Panc1 (cell line): ENCODE data around the gene BSND. TPM values are rescaled to one million over a fixed set of nuclear protein-coding genes. Genes with fewer than 3 reads are reported as not detected.

ENCODE experiments used
- ATAC-seq: fragments of 200-7000 bp; cut with Tn5 transposase; 2 replicates; pipeline ENCODE4 v1.9.1; 2020; ENCODE audit warnings: mild to moderate bottlenecking, moderate library complexity
- BruUV-seq: library from RNA; stranded (reverse); fragments of 400-500 nt; replicated peaks from 2 replicates; lab custom pipeline; 2021; lab: Mats Ljungman, UMichigan
- CTCF ChIA-PET: fragments of 300-600 bp; sonication (Branson Sonifier 250); formaldehyde crosslinking; loops from one replicate; lab custom pipeline; 2022; ENCODE audit warnings: antibody characterized with exemption; lab: Charles Lee
- POLR2A ChIA-PET: fragments of 300-600 bp; sonication (Branson Sonifier 250); formaldehyde crosslinking; loops from one replicate; lab custom pipeline; 2022; ENCODE audit warnings: antibody characterized with exemption; lab: Charles Lee
- DNase-seq: peaks from one replicate; pipeline ENCODE4 v3.0.0-alpha.2; 2010; ENCODE audit warnings: low read depth, low spot score
- H3K27ac ChIP-seq: 2 replicates; pipeline ENCODE4 v1.5.1; 2011; ENCODE audit warnings: mild to moderate bottlenecking, low read length, inconsistent platforms
- H3K27me3 ChIP-seq: fragments of 200-500 bp; sonication (Bioruptor generic); 2 replicates; pipeline ENCODE4 v1.6.0; 2014; ENCODE audit warnings: low read length, inconsistent platforms; ENCODE audit not compliant: control insufficient read depth, insufficient read depth
- H3K36me3 ChIP-seq: fragments of 200-500 bp; sonication (Bioruptor generic); 2 replicates; pipeline ENCODE4 v1.5.1; 2014; ENCODE audit warnings: inconsistent platforms, mild to moderate bottlenecking, low read length, moderate library complexity; ENCODE audit not compliant: control insufficient read depth, insufficient read depth
- H3K4me1 ChIP-seq: 2 replicates; pipeline ENCODE4 v1.5.1; 2011; ENCODE audit warnings: inconsistent platforms, mild to moderate bottlenecking, low read length, moderate library complexity; ENCODE audit not compliant: control insufficient read depth, insufficient read depth
- H3K4me3 ChIP-seq, 2 experiments: 2 replicates each; pipeline ENCODE4 v1.5.1; 2011 to 2012; ENCODE audit warnings: low read depth in 2 of 2, low read length in 2 of 2, mild to moderate bottlenecking in 2 of 2, inconsistent platforms in 1 of 2, moderate library complexity in 1 of 2
- H3K9me3 ChIP-seq: fragments of 200-500 bp; sonication (Bioruptor generic); 2 replicates; pipeline ENCODE4 v1.5.1; 2014; ENCODE audit warnings: low read depth, mild to moderate bottlenecking, inconsistent platforms, low read length, moderate library complexity; ENCODE audit not compliant: control insufficient read depth, insufficient read depth
- CTCF ChIP-seq: fragments of 450-650 bp; IDR thresholded peaks from 2 replicates; pipeline ENCODE4 v1.5.1; 2017; ENCODE audit warnings: mild to moderate bottlenecking
- POLR2AphosphoS5 ChIP-seq: IDR thresholded peaks from 2 replicates; pipeline ENCODE4 v1.6.1; 2012; ENCODE audit warnings: mild to moderate bottlenecking, low read depth, low read length, moderate library complexity
- REST ChIP-seq, 2 experiments: IDR thresholded peaks; 2 replicates each; pipeline ENCODE4 v1.6.1; 2011 to 2012; ENCODE audit warnings: low read depth in 2 of 2, control low read depth in 1 of 2, low read length in 1 of 2, mild to moderate bottlenecking in 1 of 2, moderate library complexity in 1 of 2; ENCODE audit not compliant: insufficient read depth in 1 of 2
- SIN3A ChIP-seq: IDR thresholded peaks from 2 replicates; pipeline ENCODE4 v1.6.1; 2012; ENCODE audit warnings: low read depth, mild to moderate bottlenecking, low read length, moderate library complexity, borderline replicate concordance; ENCODE audit not compliant: insufficient read depth
- in situ Hi-C: cut with HindIII; loops from 2 replicates; pipeline ENCODE4 v1.10.0; 2016; ENCODE audit warnings: low sequenced_read_pairs, low pct_unique_long_range_greater_than_20kb
- intact Hi-C: fragments of 100-400 bp; cut with micrococcal nuclease; formaldehyde crosslinking; loops from one replicate; pipeline ENCODE4 v1.10.0; 2022; ENCODE audit not compliant: unreplicated experiment
- total RNA-seq: library from RNA; stranded (reverse); gene quantifications from one replicate; pipeline ENCODE4 v1.2.1, GENCODE V29; 2021; ENCODE audit not compliant: unreplicated experiment

Gene BSND
- total RNA-seq, 1 experiment from 2014 or later, result not detected

- peaks cover 44% of the 10 kb centered on the region for H3K27me3 ChIP-seq
- no peak overlapping the region for H3K4me3 ChIP-seq
- DNase-seq, result no peak
- no TSS peak for BruUV-seq
- POLR2A ChIA-PET, result no interaction called here
- intact Hi-C loops (no loop called here), in situ Hi-C loops (no loop called here)
- no peaks in the 10 kb centered on the region for H3K36me3 ChIP-seq
- H3K4me1 ChIP-seq, result peaks cover 8% of the 10 kb centered on the region; the same call in 1 of the 2 replicates
- TF ChIP-seq SIN3A (no peak), CTCF (no peak)
- H3K27ac ChIP-seq, result no peak overlapping the region
- no peaks in the 10 kb centered on the region for H3K9me3 ChIP-seq
- CTCF ChIA-PET, result interaction anchor here (0.7 kb wide), 1 partner anchor 22 kb away, joined by 3 read pairs; no protein-coding TSS in a partner anchor
- no peak for ATAC-seq
Observed at GRCh38 chr1:55038552-55038838, 39.8 kb downstream of the BSND start.

GRCh38 chr1:55038974-55039341, 40.2 kb downstream of the BSND start:
- in situ Hi-C loops, result no loop called here
- Histone ChIP-seq H3K9me3 (no peaks in the 10 kb centered on the region), H3K27ac (no peak overlapping the region), H3K27me3 (peaks cover 44% of the 10 kb centered on the region), H3K4me3 (no peak overlapping the region), H3K36me3 (no peaks in the 10 kb centered on the region), H3K4me1 (peaks cover 8% of the 10 kb centered on the region; the same call in 1 of the 2 replicates)
- intact Hi-C loops, result no loop called here
- ATAC-seq (no peak), DNase-seq (no peak)
- ChIA-PET CTCF (interaction anchor here (0.7 kb wide), 1 partner anchor 22 kb away, joined by 3 read pairs; no protein-coding TSS in a partner anchor), POLR2A (no interaction called here)
- no peak for TF ChIP-seq REST (IDR thresholded peaks at IDR 0.05; ENCODE audit: insufficient read depth in 1 of 2, low read depth in 2 of 2, low read length in 1 of 2)
- TF ChIP-seq CTCF, result no peak
- TF ChIP-seq SIN3A, result no peak
- no peak for TF ChIP-seq POLR2AphosphoS5
- no TSS peak for BruUV-seq
